Measurements from ENCODE around the gene PSMD3. TPM values are rescaled to one million over a fixed set of nuclear protein-coding genes. Genes with fewer than 3 reads are reported as not detected.

PSMD3 gene
- total and polyA plus RNA-seq, 9 of the 15 experiments (the other 6 are each of a cell fraction or from before 2014, with no cell fraction given) = 2.0 to 251 (median 135) TPM

DNA sequence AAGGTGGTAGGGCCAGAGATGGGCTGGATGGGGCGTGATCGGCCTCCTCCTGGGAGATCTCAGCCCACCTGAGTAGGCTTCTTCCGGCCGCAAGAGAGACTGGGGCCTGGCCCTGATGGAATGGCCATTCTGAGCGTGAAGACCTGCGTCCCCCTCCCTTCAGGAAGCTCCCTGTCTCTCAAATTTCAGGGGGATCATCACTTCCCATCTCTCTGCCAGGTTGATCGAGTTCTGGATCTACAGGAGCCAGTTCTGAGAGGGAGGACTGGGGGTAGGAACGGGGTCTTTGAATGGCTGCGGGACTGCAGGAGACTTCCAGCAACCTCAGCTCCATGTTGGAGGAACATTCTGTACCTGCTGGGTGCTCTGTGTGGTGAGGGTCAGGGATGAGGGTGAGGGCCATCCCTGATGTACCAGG is 27.1 kb upstream of the PSMD3 start (continued):
- TF ChIP-seq PHF8 (IDR thresholded peaks at IDR 0.05; ENCODE audit: borderline replicate concordance, low read length) = peak; percentile 56; the same call in 1 of the 2 replicates
- TF ChIP-seq ZBTB17 (CRISPR knock-in tag; IDR thresholded peaks at IDR 0.05) = 0 out of 2 replicates have a peak, but pooled peaks have one; percentile 1
- TF ChIP-seq KDM1A (IDR thresholded peaks at IDR 0.05) = no peak
- TF ChIP-seq TFAM (CRISPR knock-in tag; conservative IDR thresholded peaks at IDR 0.05) = no peak
- TF ChIP-seq NCOR1 (IDR thresholded peaks at IDR 0.05) = no peak
- TF ChIP-seq MIER1 (IDR thresholded peaks at IDR 0.05; ENCODE audit: low read depth) = no peak
- TF ChIP-seq POU5F1 (IDR thresholded peaks at IDR 0.05; ENCODE audit: borderline replicate concordance, low read depth, low read length, partially characterized antibody) = no peak
- no peak for TF ChIP-seq ZNF324 (CRISPR knock-in tag; IDR thresholded peaks at IDR 0.05)
- TF ChIP-seq HNRNPL (IDR thresholded peaks at IDR 0.05; ENCODE audit: low read depth, low read length) = no peak
- TF ChIP-seq, protein P1, sequence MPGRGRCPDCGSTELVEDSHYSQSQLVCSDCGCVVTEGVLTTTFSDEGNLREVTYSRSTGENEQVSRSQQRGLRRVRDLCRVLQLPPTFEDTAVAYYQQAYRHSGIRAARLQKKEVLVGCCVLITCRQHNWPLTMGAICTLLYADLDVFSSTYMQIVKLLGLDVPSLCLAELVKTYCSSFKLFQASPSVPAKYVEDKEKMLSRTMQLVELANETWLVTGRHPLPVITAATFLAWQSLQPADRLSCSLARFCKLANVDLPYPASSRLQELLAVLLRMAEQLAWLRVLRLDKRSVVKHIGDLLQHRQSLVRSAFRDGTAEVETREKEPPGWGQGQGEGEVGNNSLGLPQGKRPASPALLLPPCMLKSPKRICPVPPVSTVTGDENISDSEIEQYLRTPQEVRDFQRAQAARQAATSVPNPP (IDR thresholded peaks at IDR 0.05; ENCODE audit: borderline replicate concordance, insufficient read depth, insufficient read length) = no peak
- TF ChIP-seq HDAC2 (IDR thresholded peaks at IDR 0.05) = no peak
- no peak for TF ChIP-seq FOXK2 (conservative IDR thresholded peaks at IDR 0.05 in 1 of 2, IDR thresholded peaks at IDR 0.05 in 1 of 2; ENCODE audit: low read depth in 2 of 2)
- 0 out of 2 replicates have a peak, but pooled peaks have one; percentile 1 for TF ChIP-seq ETV1 (tag; conservative IDR thresholded peaks at IDR 0.05; ENCODE audit: low read depth)
- no peak for TF ChIP-seq ILK (tag; IDR thresholded peaks at IDR 0.05; ENCODE audit: borderline replicate concordance, low read depth)
- TF ChIP-seq KDM4B (IDR thresholded peaks at IDR 0.05; ENCODE audit: borderline replicate concordance in 2 of 2, low read depth in 1 of 2) = no peak
- TF ChIP-seq, protein P2, sequence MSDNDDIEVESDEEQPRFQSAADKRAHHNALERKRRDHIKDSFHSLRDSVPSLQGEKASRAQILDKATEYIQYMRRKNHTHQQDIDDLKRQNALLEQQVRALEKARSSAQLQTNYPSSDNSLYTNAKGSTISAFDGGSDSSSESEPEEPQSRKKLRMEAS (CRISPR knock-in tag; IDR thresholded peaks at IDR 0.05) = no peak
- TF ChIP-seq TAF7 (tag; IDR thresholded peaks at IDR 0.05) = no peak
- TF ChIP-seq ZNF507 (tag; conservative IDR thresholded peaks at IDR 0.05) = no peak
- no peak for TF ChIP-seq PYGO2 (tag; IDR thresholded peaks at IDR 0.05)

All from K562 (cell line).